Mesenchymal stem cell (in vitro differentiated cells and primary cell): ENCODE data around the gene RTN4IP1.
"Not testable (repeated sequence)": the region's sequence is repeated elsewhere in the genome, so short reads cannot be mapped to it uniquely, and the experiment has no call there.

Experiments
- DNase-seq: peaks from one replicate; pipeline ENCODE4 v3.0.0-alpha.2; 2013
- H2AFZ ChIP-seq: one replicate; pipeline ENCODE4 v1.6.1; 2013; ENCODE audit warnings: low read depth, mild to moderate bottlenecking, control low read depth, inconsistent platforms, low read length, moderate library complexity
- H2AK5ac ChIP-seq: 2 replicates; pipeline ENCODE4 v1.6.1; 2013; ENCODE audit warnings: low read length, moderate library complexity, mild to moderate bottlenecking, inconsistent platforms; ENCODE audit not compliant: severe bottlenecking
- H2BK120ac ChIP-seq: one replicate; pipeline ENCODE4 v1.6.1; 2013; ENCODE audit warnings: low read depth, mild to moderate bottlenecking, inconsistent platforms, low read length, moderate library complexity
- H2BK12ac ChIP-seq, 2 experiments: one replicate each; pipeline ENCODE4 v1.6.1; 2013; ENCODE audit warnings: inconsistent platforms in 2 of 2, low read length in 2 of 2, mild to moderate bottlenecking in 2 of 2, moderate library complexity in 2 of 2, control low read depth in 1 of 2
- H2BK15ac ChIP-seq: one replicate; pipeline ENCODE4 v1.6.1; 2013; ENCODE audit warnings: mild to moderate bottlenecking, low read depth, inconsistent platforms; ENCODE audit not compliant: poor library complexity, severe bottlenecking
- H2BK5ac ChIP-seq: 2 replicates; pipeline ENCODE4 v1.6.1; 2013; ENCODE audit warnings: low read depth, mild to moderate bottlenecking, low read length, control low read depth, inconsistent platforms; ENCODE audit not compliant: poor library complexity, severe bottlenecking
- H3K14ac ChIP-seq, 2 experiments: one replicate each; pipeline ENCODE4 v1.6.1; 2013; ENCODE audit warnings: inconsistent platforms in 2 of 2, low read length in 2 of 2, control low read depth in 1 of 2, mild to moderate bottlenecking in 1 of 2, moderate library complexity in 1 of 2
- H3K18ac ChIP-seq, 2 experiments: one replicate each; pipeline ENCODE4 v1.6.1; 2013; ENCODE audit warnings: inconsistent platforms in 2 of 2, low read length in 2 of 2, control low read depth in 1 of 2, low read depth in 1 of 2, mild to moderate bottlenecking in 1 of 2
- H3K23ac ChIP-seq, 2 experiments: one replicate each; pipeline ENCODE4 v1.6.1; 2013; ENCODE audit warnings: inconsistent platforms in 2 of 2, low read length in 2 of 2, mild to moderate bottlenecking in 2 of 2, moderate library complexity in 2 of 2, control low read depth in 1 of 2
- H3K27ac ChIP-seq: 2 replicates; pipeline ENCODE4 v1.5.1; 2013; ENCODE audit warnings: mild to moderate bottlenecking, moderate library complexity, low read length, control low read depth, inconsistent platforms; ENCODE audit not compliant: poor library complexity, severe bottlenecking
- H3K27me3 ChIP-seq, 2 experiments: 2 replicates each; pipeline versions ENCODE4 v1.6.1 to v1.7.0; 2013; ENCODE audit warnings: low read length in 2 of 2, mild to moderate bottlenecking in 2 of 2, moderate library complexity in 2 of 2, control low read depth in 1 of 2, inconsistent platforms in 1 of 2; ENCODE audit not compliant: control insufficient read depth in 1 of 2, insufficient read depth in 1 of 2
- H3K36me3 ChIP-seq, 2 experiments: 2 replicates each; pipeline versions ENCODE4 v1.6.1 to v1.7.0; 2013; ENCODE audit warnings: low read length in 2 of 2, control low read depth in 1 of 2, inconsistent platforms in 1 of 2, low read depth in 1 of 2, mild to moderate bottlenecking in 1 of 2; ENCODE audit not compliant: insufficient read depth in 2 of 2, control insufficient read depth in 1 of 2
- H3K4ac ChIP-seq, 2 experiments: one replicate each; pipeline ENCODE4 v1.6.1; 2013; ENCODE audit warnings: inconsistent platforms in 2 of 2, low read length in 2 of 2, mild to moderate bottlenecking in 2 of 2, moderate library complexity in 2 of 2, control low read depth in 1 of 2, low read depth in 1 of 2
- H3K4me1 ChIP-seq: 2 replicates; pipeline ENCODE4 v1.6.1; 2013; ENCODE audit warnings: low read depth, low read length, control low read depth; ENCODE audit not compliant: control insufficient read depth, insufficient read depth
- H3K4me2 ChIP-seq: 2 replicates; pipeline ENCODE4 v1.6.1; 2013; ENCODE audit warnings: low read length, mild to moderate bottlenecking, inconsistent platforms; ENCODE audit not compliant: poor library complexity, severe bottlenecking
- H3K4me3 ChIP-seq, 2 experiments: 2 replicates each; pipeline versions ENCODE4 v1.5.1 to v1.7.0; 2013; ENCODE audit warnings: low read length in 2 of 2, mild to moderate bottlenecking in 2 of 2, control low read depth in 1 of 2, low read depth in 1 of 2; ENCODE audit not compliant: insufficient read depth in 1 of 2
- H3K79me1 ChIP-seq: replicated peaks from 2 replicates; pipeline ENCODE4 v1.6.1; 2013; ENCODE audit warnings: mild to moderate bottlenecking, control low read depth, low read length, inconsistent platforms; ENCODE audit not compliant: poor library complexity, severe bottlenecking
- H3K9ac ChIP-seq: 2 replicates; pipeline ENCODE4 v1.7.0; 2013; ENCODE audit warnings: mild to moderate bottlenecking, low read length, moderate library complexity
- H3K9me3 ChIP-seq: 2 replicates; pipeline ENCODE4 v1.7.0; 2013; ENCODE audit warnings: mild to moderate bottlenecking, low read length; ENCODE audit not compliant: control insufficient read depth
- H4K8ac ChIP-seq: one replicate; pipeline ENCODE4 v1.6.1; 2013; ENCODE audit warnings: inconsistent platforms, mild to moderate bottlenecking, low read length, moderate library complexity
- H4K91ac ChIP-seq: one replicate; pipeline ENCODE4 v1.6.1; 2013; ENCODE audit warnings: mild to moderate bottlenecking, low read length, inconsistent platforms
- WGBS: methylation state at CpG from one replicate; pipeline ENCODE4 v1.1.7; 2013; ENCODE audit warnings: mixed read lengths; 5-methylcytosine and 5-hydroxymethylcytosine counted together

RTN4IP1 gene

DNA sequence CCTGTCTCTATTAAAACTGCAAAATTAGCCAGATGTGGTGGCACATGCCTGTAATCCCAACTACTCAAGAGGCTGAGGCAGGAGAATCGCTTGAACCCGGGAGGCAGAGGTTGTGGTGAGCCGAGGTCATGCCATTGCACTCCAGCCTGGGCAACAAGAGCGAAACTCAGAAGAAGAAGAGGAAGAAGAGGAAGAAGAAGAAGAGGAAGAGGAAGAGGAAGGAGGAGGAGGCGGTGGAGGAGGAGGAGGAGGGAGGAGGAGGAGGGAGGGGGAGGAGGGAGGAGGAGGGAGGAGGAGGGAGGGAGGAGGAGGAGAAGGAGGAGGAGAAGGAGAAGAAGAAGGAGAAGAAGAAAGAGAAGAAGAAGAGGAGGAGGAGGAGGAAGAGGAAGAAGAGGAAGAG lies 40.4 kb downstream of the RTN4IP1 start:
- H3K27me3 ChIP-seq, H4K91ac ChIP-seq, H2BK12ac ChIP-seq, H4K8ac ChIP-seq, H2BK15ac ChIP-seq, H3K27ac ChIP-seq, H3K9me3 ChIP-seq, H3K14ac ChIP-seq, H2AK5ac ChIP-seq, DNase-seq, H3K4me2 ChIP-seq, H3K79me1 ChIP-seq, H2BK5ac ChIP-seq, H2BK120ac ChIP-seq, H3K36me3 ChIP-seq, H3K4ac ChIP-seq, H3K23ac ChIP-seq, H3K18ac ChIP-seq, H3K4me3 ChIP-seq, H3K4me1 ChIP-seq, H3K9ac ChIP-seq, H2AFZ ChIP-seq: not testable (repeated sequence)
- WGBS: 67% methylated on average over 3 of the region's 5 CpGs

GRCh38 chr6:106586815-106587415 lies 42.4 kb downstream of the RTN4IP1 start:
- Histone ChIP-seq H3K4me3 (no peak overlapping the region), H4K91ac (no peak overlapping the region), H2AFZ (no peak overlapping the region), H3K36me3 (peaks cover 4 to 12% of the 10 kb centered on the region in 2 experiments), H3K9ac (no peak overlapping the region), H3K4me1 (peaks cover 4% of the 10 kb centered on the region), H3K4ac (no peak overlapping the region), H3K27ac (no peak overlapping the region), H2BK12ac (no peak overlapping the region), H3K9me3 (no peaks in the 10 kb centered on the region), H2AK5ac (no peak overlapping the region), H2BK15ac (no peak overlapping the region), H3K14ac (no peak overlapping the region), H3K4me2 (no peak overlapping the region), H3K18ac (no peak overlapping the region), H3K79me1 (no peaks in the 10 kb centered on the region), H2BK5ac (no peak overlapping the region), H3K23ac (no peak overlapping the region), H2BK120ac (no peak overlapping the region), H4K8ac (no peak overlapping the region), H3K27me3 (no peaks in the 10 kb centered on the region)
- 98% methylated on average over 4 of the region's 4 CpGs for WGBS
- no peak for DNase-seq

- no peaks in the 10 kb centered on the region for H3K79me1 ChIP-seq
- no peak for DNase-seq
- H3K36me3 ChIP-seq: peaks cover 0 to 12% of the 10 kb centered on the region in 2 experiments
- H3K4ac ChIP-seq: no peak overlapping the region
- no peak overlapping the region for H2BK120ac ChIP-seq
- no peak overlapping the region for H3K4me3 ChIP-seq
- H3K4me1 ChIP-seq: no peaks in the 10 kb centered on the region
- H3K4me2 ChIP-seq: no peak overlapping the region
- no peak overlapping the region for H3K14ac ChIP-seq
- peak overlapping the region in 1 of 2 experiments; percentile 31 for H2BK12ac ChIP-seq
- no peak overlapping the region for H2BK5ac ChIP-seq
- no peak overlapping the region for H4K91ac ChIP-seq
- 100% methylated on average over 1 of the region's 1 CpG for WGBS
- no peak overlapping the region for H2BK15ac ChIP-seq
- H3K9me3 ChIP-seq: no peaks in the 10 kb centered on the region
- no peak overlapping the region for H3K23ac ChIP-seq
- H3K9ac ChIP-seq: no peak overlapping the region
- no peak overlapping the region for H3K27ac ChIP-seq
- H3K18ac ChIP-seq: no peak overlapping the region
- no peak overlapping the region for H2AFZ ChIP-seq
- no peak overlapping the region for H2AK5ac ChIP-seq
- H3K27me3 ChIP-seq: no peaks in the 10 kb centered on the region
- no peak overlapping the region for H4K8ac ChIP-seq
These were observed 47.8 kb downstream of the RTN4IP1 start for GRCh38 chr6:106581468-106581867.

- Histone ChIP-seq H3K9ac (no peak overlapping the region), H3K27ac (no peak overlapping the region), H3K14ac (no peak overlapping the region), H4K91ac (no peak overlapping the region), H4K8ac (no peak overlapping the region), H3K27me3 (no peaks in the 10 kb centered on the region), H3K79me1 (no peaks in the 10 kb centered on the region), H2BK5ac (no peak overlapping the region), H3K4me2 (no peak overlapping the region), H3K4me3 (no peak overlapping the region), H2BK15ac (no peak overlapping the region), H3K18ac (no peak overlapping the region), H3K4me1 (peaks cover 7% of the 10 kb centered on the region), H3K23ac (no peak overlapping the region), H2BK12ac (no peak overlapping the region), H3K4ac (no peak overlapping the region), H3K9me3 (no peaks in the 10 kb centered on the region), H2BK120ac (no peak overlapping the region), H2AFZ (no peak overlapping the region), H2AK5ac (no peak overlapping the region), H3K36me3 (peaks cover 0 to 12% of the 10 kb centered on the region in 2 experiments)
- no peak for DNase-seq
- WGBS: 91% methylated on average over 2 of the region's 2 CpGs
These were observed 50.0 kb downstream of the RTN4IP1 start for GRCh38 chr6:106579281-106579680.
